Brain pericyte (primary cell): ENCODE measurements around the gene WBP11.
A peak's percentile ranks its signal among the peaks of the same experiment; 100 is the strongest.

ENCODE experiments used
- DNase-seq: peaks from one replicate; pipeline ENCODE4 v3.0.0-alpha.2; 2012; ENCODE audit warnings: low read depth, low spot score

The WBP11 gene

DNA sequence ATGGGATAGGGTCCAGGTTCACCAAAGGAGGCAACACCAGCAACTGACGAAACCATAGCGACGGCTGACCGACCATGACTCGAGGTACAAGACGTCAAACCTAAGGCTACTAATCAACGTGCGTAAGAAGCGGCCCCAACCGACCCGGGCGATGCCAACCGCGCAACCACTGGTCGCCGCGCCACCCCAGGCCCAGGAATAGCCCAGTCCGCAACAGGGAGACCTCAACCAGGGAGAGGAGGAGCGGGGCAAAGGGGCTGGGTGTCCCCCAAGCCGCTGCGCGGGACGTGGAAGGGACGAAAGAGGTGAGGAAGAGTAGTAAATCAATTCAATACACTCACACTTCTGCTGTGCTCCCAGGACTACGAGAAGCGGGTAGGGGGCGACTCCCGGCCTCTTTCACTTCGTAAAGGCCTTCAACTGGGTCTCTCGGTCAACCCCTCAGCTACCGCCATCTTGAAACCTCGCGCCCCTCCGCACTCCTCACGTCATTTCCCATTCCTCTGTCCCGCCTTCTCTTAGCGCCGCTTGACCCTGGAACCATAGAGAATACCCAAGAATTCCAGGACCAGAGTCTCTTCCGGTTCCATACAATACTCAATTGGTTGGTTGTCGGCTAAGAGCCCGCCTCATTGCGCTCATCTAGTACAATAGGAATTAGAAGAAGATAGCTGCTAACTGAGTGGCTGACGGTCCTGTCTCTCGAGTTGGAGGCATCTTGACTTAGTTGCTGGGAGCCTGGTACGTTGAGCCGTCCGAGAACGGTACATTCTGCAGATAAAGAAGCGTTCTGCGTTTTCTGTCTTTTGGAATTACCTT lies at the start of gene WBP11, which contains the start of gene C12orf60:
WBP11 (minus strand) TSS at position 468 of the 819 bp plus-strand sequence. CDS start 2,095 bp downstream, outside the sequence.
C12orf60 (plus strand) TSS at position 660 of the 819 bp plus-strand sequence. CDS start 19,266 bp downstream, outside the sequence.
- peak; percentile 94 for DNase-seq

DNA sequence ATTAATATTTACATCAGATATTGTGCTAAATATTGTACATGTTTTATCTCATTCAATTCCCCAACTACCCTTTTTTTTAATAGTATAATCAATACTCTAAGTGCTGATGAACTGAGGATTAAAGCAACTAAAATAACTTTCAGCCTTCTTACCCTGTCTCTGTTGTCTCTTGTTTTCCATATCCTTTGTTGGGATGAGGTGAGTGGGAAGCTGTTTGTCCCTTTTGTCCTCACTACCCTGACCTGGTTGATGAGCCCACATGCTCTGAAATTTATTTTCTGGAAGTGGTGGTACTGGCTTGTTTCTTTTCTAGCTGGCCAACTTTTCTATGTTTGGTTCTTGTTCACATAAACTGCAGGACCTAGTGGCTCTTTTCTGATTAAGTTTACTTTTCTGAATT lies 49.6 kb upstream of the WBP11 start:
- no peak for DNase-seq

DNA sequence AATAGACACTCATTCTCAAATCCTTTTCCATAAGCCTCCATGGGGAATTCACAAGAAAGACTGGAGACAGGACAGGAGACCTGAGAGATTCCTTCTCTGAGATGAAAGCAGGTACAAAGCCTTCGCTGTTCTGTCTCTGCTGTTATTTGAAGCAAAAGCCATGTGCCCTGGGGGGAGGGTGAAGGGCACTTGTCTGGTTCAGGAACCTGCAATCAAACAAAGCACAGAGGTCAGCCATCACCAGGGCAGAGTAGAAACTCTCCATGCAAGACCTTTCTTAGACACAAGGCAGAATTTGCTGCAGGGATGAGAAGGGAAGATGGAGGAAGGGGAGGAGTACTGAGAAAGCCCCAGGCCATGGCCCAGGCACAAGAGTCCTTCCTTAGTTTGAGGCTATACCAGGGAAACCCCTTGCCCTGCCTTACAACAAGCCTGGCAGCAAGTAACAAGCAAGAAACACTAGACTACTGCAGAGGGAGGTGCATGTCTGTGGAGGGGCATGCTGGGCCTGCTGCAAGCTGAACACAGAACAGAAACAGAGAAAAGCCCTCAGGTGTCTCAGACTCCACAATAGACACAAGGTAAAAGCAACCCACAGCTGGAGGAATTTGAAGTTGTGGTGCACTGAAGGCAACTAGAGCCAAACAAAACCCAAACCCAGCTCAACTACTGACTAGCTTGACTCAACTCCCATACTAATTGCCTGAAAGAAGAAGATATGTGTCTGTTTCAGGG lies 47.8 kb upstream of the WBP11 start:
- DNase-seq, result no peak

DNA sequence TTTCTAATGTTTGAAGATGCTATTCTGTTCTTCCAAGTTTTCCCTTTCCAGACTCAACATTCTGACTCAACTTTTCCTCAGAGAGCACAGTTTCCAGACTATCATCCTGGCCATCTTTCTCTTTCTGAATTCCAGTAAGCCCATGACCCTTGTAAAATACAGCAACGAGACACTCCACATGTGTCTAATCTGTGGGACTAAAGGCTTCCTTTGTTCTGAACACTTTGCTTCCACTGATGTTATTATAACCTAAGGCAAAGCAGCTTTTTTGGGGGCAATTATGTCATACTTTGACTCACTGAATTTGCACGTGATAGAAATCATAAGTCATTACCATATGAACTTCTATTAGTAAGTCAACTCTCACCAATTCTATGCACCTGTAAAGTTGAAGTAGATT lies 46.4 kb upstream of the WBP11 start:
- DNase-seq, result no peak

DNA sequence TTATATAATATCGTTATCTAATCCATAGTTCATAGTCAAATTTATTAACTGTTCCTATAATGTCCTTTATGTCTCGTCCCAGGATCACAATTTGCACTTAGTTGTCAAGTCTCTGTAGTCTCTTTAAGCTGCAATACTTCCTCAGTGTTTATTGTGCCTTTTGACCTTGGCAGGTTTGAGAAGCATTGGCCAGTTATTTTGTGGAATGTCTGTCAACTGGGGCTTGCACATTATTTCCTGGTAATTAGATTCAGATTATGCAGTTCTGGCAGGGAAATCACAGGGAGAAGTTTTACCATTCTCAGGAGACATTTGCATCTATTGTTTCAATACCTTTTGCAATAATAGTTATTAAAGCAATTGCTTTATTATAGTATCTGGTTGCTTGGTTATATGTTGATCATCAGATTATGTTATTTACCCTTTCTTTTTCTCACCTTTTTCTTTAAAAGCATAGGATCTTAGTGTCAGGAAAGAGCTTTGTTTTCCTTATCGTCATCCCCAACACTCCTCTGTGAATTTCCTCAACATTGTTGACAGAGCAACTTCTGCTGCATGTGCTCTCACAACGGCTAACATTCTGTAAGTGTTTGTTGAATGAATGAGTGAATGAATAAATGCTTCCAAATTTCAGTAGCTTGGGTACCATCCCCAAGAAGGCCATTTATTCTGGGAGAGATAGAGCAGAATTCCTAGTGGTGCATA lies 43.8 kb upstream of the WBP11 start:
- no peak for DNase-seq

DNA sequence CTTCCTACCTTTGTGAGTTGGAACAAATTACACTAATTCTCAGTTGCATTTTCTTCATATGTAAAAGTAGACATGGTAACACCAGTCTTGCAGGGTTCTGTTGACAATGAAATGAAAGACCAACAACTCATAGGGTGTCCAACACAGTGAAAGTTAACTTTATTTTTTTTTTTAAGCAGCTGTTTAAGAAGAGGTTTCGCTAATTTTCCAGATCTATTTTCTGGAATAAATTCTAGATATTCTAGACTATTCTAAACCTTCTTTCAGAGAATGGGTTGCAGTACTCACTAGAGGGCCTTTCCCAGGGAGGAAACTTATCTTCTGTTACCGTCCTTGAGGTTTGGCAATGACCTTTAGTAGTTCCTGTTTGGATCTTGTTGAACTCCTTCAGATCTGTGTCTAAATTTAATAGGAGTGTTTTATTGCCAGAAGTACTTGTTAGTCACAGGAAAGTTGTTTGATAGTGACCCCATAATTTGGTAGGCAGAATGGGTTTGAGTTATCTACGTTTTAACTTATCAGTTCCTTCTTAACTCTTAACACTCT lies 42.8 kb upstream of the WBP11 start:
- DNase-seq, result no peak

DNA sequence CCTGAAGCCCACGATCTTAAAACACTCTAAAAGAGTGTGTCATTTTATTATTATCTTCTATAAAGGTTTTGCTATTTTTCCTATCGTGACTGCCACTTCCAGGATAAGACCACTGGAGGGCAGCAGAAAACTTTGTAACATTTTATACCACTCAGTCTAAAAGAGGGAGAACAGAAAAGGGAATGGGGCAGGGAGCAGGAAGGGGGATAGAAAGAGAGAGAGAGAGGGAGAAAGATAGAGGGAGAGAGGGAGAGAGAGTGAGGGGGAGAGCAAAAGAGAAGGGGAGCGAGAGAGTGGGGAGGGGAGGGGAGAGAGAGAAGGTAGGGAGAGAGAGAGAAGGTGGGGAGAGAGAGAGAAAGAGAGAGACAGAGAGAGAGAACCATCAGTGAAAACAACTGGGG lies 42.1 kb upstream of the WBP11 start:
- DNase-seq, result no peak

DNA sequence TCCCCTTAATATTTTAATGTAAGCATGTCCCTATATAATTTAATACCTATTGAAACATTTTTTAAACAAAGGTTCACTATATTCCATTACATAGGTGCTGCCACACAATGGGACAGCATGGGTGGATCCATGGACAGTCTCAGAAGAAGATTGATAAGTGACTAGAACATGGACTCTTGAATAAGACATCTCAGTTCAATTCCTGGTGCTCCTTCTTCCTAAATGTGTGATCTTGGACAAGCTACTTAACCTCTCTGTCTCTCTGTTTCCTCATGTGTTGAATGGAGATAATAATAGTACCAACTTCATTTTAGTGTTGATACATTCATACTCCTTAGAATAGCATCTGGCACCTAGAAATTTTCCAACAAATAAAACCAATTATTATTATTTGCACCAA lies 41.1 kb upstream of the WBP11 start:
- DNase-seq, result no peak

DNA sequence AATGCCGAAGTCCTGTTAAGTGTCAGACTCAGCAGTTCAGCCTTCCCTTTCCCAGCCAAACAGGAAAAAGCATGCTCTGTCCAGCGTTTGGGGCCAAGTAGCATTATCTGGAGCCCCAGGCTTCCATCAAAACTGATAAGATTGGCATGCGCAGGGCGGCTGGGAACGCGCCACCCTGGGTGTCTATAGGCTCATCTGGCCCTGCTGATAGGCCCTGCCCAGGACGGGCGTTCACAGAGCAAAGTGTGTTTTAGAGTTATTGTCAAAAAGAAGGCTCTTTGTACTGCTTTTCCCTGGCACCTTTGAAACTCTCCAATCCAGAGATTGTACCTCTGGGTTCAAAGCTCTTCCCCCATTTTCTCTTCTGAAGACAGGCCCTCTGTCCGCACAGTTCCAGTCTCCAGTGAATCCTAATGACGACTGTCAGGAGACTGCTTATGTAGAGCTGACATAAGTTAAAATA lies 40.2 kb upstream of the WBP11 start, which contains the start of gene ART4:
ART4 (minus strand) TSS at position 102 of the 463 bp plus-strand sequence. CDS start 413 bp downstream, outside the sequence.
- DNase-seq, result no peak

DNA sequence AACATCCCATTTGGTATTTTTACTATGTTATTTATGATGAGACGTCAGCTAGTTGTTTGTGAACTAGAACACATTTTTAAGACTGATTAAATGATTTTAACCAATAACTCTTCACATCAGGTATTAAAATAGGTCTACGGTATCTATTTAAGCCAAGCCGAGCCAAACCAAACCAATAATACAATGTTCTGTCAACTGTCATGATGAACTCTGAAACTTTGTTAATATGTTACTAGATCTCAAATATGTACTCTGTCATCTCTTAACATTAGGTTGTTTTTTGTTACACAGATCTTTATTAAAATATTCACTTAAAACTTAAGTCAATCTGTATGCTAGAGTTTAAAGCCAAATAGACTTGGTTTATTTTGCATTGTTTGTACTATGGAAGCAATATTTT lies 39.0 kb upstream of the WBP11 start:
- no peak for DNase-seq

DNA sequence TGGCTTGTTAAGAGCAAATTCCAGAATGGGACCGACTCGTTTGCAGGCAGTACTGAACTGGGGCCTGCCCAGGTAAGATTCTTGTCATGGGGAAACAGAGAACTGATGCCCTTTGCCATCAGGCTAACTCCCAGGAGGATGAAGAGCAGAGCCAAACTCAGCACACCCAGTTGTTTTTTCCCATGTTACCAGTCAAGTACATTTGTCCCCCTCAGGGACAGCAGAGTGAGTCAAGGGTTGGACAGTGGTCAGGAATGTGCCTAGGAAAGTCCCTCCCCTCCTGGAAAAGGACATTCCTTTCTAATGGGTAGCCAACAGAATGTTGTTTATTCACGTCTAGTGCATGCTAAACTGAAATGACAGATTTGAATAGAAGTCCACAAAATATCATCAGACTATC lies 38.5 kb upstream of the WBP11 start:
- DNase-seq, result no peak

DNA sequence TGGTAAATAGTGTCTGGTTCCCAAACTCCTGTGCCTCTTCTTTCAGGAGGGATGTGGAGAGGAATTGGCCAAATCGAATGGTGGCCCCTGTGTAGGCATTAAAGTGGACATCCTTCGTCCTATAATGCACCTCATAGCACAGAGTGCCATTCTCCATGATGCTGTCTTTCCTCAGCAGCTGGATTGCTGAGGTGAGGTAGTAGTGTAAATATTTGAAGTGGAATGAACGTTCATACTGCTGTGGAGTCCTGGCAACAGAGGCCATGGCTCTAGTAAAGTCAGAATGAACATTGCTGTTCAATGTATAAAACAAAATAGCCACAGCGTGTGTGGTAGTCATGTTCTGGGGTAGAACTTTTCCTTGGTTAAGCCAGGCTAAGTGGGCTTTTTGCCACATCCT lies 37.3 kb upstream of the WBP11 start:
- no peak for DNase-seq

DNA sequence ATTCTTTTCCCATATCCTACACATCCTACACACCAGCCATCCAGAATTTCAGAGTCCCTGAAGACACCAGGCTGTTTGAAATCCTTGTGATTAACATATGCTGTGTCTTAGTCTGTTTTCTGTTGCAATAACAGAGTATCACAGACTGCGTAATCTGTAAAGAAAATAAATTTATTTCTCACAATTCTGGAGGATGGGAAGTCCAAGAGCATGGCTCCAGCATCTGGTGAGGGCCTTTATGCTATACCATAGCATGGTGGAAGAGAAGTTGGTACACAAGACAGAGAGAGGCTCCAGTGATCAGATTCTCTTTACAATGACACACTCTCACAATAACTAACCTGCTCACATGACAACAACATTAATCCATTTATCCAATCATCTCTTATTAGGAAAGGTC lies 36.0 kb upstream of the WBP11 start:
- no peak for DNase-seq

DNA sequence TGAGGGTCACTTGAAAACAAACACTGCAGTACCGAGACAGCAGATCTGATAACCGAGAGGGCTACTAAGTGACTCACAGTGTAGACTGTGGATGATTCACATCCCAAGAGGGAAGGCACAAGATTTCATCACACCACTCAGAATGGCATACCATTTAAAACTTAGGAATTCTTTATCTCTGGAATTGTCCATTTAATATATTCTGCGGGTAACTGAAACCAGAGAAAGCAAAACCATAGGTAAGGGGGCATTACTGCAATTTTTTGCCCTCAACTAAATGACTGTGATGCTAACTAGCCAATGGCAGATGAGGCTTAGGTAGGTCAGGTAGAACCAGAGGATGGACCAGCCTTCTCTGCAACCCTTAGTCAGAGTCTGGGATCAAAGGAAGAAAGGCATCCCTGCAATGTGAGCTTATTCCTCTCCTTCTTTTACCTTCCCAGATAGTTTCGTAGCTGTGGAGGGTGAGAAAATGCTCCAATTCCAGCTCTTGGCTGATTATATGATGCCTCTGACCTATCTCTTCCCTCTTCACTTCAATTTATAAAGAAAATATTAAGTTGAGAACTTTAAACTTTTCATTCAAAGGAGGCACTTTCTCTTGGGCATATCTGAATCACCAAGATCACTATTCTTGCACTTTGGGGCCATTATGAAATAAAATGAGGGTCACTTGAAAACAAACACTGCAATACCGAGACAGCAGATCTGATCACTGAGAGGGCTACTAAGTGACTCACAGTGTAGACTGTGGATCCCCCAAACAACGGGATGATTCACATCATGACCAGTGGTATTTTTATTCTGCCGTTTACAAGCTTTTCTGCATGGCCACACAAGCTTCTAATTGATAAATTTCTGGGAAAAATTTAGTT lies 33.3 kb upstream of the WBP11 start:
- DNase-seq, result no peak

DNA sequence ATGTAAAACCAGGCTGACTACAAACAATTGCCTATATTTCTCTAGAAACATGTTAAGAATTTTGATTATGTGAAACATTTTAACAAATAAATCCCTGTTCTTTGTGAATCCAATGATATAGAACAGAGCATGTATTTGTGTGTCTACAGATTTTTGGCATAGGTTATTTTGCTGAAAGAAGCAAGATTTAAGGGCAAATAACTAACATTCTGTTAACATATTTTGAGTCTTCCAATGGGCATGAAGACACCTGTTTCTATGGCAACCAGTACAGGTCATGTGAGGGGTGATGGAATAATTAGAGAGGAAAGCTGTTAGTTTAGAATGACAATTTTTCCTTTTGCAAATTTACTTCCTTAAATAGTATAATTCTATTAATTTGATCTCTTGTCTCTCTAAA lies 31.2 kb upstream of the WBP11 start:
- no peak for DNase-seq

DNA sequence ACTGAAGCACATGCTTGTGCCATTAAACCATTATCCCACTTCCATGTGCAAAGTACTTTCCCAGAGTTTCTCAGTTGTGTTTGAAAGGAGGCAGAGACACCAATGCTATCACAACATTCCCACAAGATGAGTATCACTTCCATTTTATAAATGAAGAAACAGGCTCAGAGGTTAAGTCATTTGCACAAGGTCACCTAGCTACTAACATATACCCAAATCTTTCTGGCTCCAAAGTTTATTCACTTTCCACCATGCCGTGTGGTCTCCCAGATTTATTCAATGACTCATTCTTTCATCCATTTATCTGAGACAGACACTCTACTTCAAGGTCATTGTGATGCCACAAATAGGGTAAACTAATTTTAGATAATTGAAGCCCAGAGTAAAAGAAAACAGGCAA lies 30.7 kb upstream of the WBP11 start:
- no peak for DNase-seq

DNA sequence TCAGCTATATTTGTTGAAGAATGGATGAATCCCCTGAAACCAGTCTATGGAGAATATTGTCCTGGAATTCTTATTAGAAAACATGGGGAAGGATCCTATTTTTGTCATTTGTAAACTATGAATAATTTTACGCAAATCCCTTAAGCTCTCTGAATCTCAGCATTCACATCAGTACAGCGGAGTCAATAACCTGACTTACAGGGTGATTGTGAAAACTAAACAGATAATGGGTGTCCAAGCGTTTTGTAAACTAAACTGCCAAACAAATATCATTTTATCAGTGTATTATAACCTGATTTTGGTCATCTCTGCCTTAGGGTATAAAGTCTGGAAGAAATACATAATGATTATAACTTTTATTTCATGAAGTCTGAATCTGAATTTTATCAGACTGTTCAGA lies 30.1 kb upstream of the WBP11 start:
- no peak for DNase-seq

DNA sequence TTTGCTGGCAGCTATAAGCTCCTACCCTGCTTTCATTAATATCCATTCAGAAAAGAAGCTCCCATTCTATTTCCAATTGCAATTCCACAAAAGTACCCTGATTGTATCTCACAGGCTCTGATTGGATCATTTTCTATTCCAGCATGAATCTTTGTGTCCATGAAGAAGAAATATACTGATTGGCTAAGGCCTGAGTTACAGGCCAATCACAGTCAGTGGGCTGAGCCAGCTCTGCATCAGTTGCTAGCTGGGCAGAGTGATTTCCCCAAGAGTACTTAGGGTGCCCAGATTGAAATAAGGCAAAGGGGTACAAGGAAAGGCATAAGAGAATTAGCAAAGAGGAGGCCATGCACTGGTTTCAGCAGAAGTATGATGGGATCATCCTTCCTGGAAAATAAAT lies 25.6 kb upstream of the WBP11 start:
- DNase-seq, result no peak

DNA sequence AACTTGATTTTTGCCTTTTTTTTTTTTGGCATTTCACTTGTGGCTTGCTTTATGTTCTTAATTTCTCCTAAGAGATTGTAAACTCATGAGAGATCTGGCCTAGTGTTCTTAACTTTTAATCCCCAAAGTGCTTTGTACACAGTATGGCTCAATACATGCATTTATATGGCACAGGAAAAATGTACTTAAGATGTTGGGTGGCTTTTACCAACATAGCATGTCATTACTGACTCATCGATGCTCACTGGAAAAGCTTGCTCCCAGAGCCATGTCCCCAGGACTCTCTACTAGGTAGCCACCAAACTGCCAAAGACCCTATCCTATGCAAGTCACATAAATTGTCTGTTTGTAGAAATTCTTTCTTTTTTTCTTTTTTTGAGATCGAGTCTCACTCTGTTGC lies 23.8 kb upstream of the WBP11 start:
- DNase-seq, result no peak

DNA sequence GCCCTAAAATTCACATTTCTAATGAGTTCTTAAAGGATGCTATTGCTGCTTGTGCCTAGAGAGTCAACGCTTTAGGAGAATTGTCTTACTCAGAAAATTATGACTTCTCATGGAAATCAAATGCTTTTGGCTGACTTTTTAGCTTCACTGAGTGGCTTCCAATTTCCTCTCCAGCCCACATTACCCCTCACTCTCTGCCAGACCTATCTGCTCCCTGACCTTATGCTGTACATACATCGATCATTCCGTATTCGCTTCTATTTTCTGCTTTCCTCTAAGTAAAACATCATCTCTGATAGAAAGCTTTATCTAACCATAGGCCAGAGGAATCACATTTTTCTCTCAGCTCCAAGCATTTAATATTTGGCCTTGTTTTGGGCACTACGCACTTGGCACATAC lies 23.2 kb upstream of the WBP11 start:
- no peak for DNase-seq

DNA sequence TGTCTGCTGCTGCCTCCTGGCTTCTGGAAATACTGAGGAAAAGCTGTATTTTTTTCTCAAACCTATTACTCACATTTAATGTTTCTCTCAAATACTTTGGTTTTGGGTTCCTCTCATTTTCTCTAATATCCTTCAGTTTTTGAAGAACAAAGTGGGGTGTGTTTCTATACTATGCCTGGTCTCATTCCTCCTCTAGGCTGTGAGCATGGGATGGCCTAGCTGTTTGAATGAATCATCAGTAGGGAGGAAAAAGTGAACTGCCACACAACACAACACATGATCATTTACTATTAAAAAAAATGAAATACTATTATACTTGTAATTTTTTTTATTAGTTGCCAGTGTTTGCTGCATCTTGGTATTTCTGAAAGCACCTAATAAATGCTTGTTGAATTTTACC lies 22.0 kb upstream of the WBP11 start:
- no peak for DNase-seq
